Measurements from ENCODE around the gene HYCC1.

The HYCC1 gene

GRCh38 chr7:22992874-22993840, 20.8 kb downstream of the HYCC1 start:
- TF ChIP-seq ZFX (IDR thresholded peaks at IDR 0.05) (no peak), CTCF (conservative IDR thresholded peaks at IDR 0.05) (no peak)
- H3K27ac ChIP-seq = no peak overlapping the region

- TF ChIP-seq ZFX (IDR thresholded peaks at IDR 0.05) (no peak), CTCF (conservative IDR thresholded peaks at IDR 0.05) (no peak)
- no peak overlapping the region for H3K27ac ChIP-seq
Observed at GRCh38 chr7:22990588-22990949, 23.4 kb downstream of the HYCC1 start.

GRCh38 chr7:22989643-22990587, 24.0 kb downstream of the HYCC1 start:
- no peak overlapping the region for H3K27ac ChIP-seq
- no peak for TF ChIP-seq CTCF (conservative IDR thresholded peaks at IDR 0.05)
- no peak for TF ChIP-seq ZFX (IDR thresholded peaks at IDR 0.05)

GRCh38 chr7:22985436-22985835, 28.5 kb downstream of the HYCC1 start:
- no peak overlapping the region for H3K27ac ChIP-seq
- TF ChIP-seq CTCF (conservative IDR thresholded peaks at IDR 0.05) (no peak), ZFX (IDR thresholded peaks at IDR 0.05) (no peak)

- no peak overlapping the region for H3K27ac ChIP-seq
- no peak for TF ChIP-seq ZFX (IDR thresholded peaks at IDR 0.05)
- TF ChIP-seq CTCF (conservative IDR thresholded peaks at IDR 0.05) = no peak
Observed at GRCh38 chr7:22983257-22983855, 30.6 kb downstream of the HYCC1 start.

- TF ChIP-seq CTCF (conservative IDR thresholded peaks at IDR 0.05) (no peak), ZFX (IDR thresholded peaks at IDR 0.05) (no peak)
- no peak overlapping the region for H3K27ac ChIP-seq
Observed at GRCh38 chr7:22980422-22980821, 33.5 kb downstream of the HYCC1 start.

Measured in C4-2B (cell line).